Lung (tissue), 12 donors: ENCODE measurements around the gene PRMT7. TPM values are rescaled to one million over a fixed set of nuclear protein-coding genes. Genes with fewer than 3 reads are reported as not detected.

Experiments
- ATAC-seq: fragments of 200-7000 bp; cut with Tn5 transposase; one replicate; pipeline ENCODE4 v1.9.1; 2020; ENCODE audit warnings: moderate number of reproducible peaks; ENCODE audit not compliant: insufficient read depth, low FRiP score
- DNase-seq, 3 donors: peaks; one replicate each; pipeline ENCODE4 v3.0.0-alpha.2; 2013 to 2017
- H3K27ac ChIP-seq, 2 donors: one replicate each; pipeline ENCODE4 v1.5.1; 2013; ENCODE audit warnings: mild to moderate bottlenecking in 2 of 2, moderate library complexity in 2 of 2, control low read depth in 1 of 2, inconsistent platforms in 1 of 2, low read depth in 1 of 2, low read length in 1 of 2
- H3K27me3 ChIP-seq, 3 donors: one replicate each; pipeline ENCODE4 v1.5.1; 2013; ENCODE audit warnings: low read length in 2 of 3; ENCODE audit not compliant: control insufficient read depth in 3 of 3, insufficient read depth in 3 of 3
- H3K36me3 ChIP-seq, 4 donors: one replicate each; pipeline ENCODE4 v1.5.1; 2013; ENCODE audit warnings: low read length in 4 of 4, mild to moderate bottlenecking in 1 of 4, moderate library complexity in 1 of 4; ENCODE audit not compliant: control insufficient read depth in 4 of 4, insufficient read depth in 4 of 4
- H3K4me1 ChIP-seq, 5 donors: one replicate each; pipeline ENCODE4 v1.5.1; 2013; ENCODE audit warnings: low read length in 5 of 5, mild to moderate bottlenecking in 2 of 5, moderate library complexity in 1 of 5; ENCODE audit not compliant: control insufficient read depth in 5 of 5, insufficient read depth in 5 of 5
- H3K4me3 ChIP-seq: one replicate; pipeline ENCODE4 v1.5.1; 2013; ENCODE audit warnings: mild to moderate bottlenecking, control low read depth, moderate library complexity
- H3K9ac ChIP-seq, 2 donors: one replicate each; pipeline ENCODE4 v1.5.1; 2013; ENCODE audit warnings: low read length in 2 of 2, control low read depth in 1 of 2; ENCODE audit not compliant: insufficient read depth in 1 of 2
- H3K9me3 ChIP-seq, 4 donors: one replicate each; pipeline ENCODE4 v1.5.1; 2013; ENCODE audit warnings: low read length in 3 of 4, mild to moderate bottlenecking in 1 of 4, moderate library complexity in 1 of 4; ENCODE audit not compliant: control insufficient read depth in 4 of 4, insufficient read depth in 3 of 4
- CTCF ChIP-seq: IDR thresholded peaks from 2 replicates; pipeline ENCODE4 v1.5.1; 2012; ENCODE audit warnings: mild to moderate bottlenecking; ENCODE audit errors: control extremely low read depth, extremely low read depth
- WGBS, 2 donors: extraction: QIAGEN DNeasy Blood & Tissue Kit; methylation state at CpG; one replicate each; pipeline ENCODE4 v1.1.7; 2013; 5-methylcytosine and 5-hydroxymethylcytosine counted together
- polyA plus RNA-seq, 2 donors: library from polyadenylated mRNA; stranded (reverse); fragments of 200-250 nt; gene quantifications; one replicate each; pipeline ENCODE4 v1.2.1, GENCODE V29; 2013
- total RNA-seq, 2 donors: library from RNA; depleted of rRNA in 1 of 2; stranded (reverse); fragments of >200 nt in 1 of 2; gene quantifications; one replicate each; pipeline ENCODE4 v1.2.1, GENCODE V29; 2014 to 2021
- donor health status: control.
- donor health status: control.
- donor health status: Bipolar disorder and iron deficiency.
- donor health status: healthy.
- donor health status: DM: yes; HTN: yes; CAD: no.

PRMT7 gene
- total and polyA plus RNA-seq, 4 donors: 20.3 to 55.5 (median 38.4) TPM

DNA sequence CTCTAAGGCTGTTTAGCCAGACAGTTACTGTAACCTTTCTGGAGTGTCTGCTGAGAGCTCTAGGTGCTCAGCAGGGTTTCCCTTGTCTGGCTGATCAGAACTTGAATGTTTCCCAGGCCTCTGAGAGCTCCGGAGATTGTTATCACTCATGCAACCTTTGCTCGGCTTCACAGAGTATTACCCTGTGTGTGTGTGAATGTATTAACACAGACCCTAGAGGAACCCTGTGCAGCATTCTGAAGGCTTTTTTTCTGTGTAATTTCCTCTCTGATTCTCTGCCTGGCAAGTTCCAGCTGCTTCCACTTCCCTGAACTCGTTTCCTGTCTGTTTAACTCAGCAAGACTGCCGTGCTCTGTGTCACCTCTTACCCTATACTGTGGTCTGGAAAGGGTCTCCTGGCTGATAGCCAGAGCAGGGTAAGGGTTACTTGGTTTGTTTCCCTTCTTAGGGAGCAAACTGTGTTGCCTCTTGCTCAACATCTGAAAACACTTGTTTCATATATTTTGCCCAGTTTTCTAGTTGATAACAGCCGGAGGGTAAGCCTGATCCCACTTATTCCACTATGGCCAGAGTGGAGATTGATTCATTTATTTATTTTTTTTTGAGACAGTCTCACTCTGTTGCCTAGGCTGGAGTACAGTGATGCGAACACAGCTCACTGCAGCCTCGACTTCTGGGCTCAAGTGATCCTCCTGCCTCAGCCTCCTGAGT, 21.7 kb downstream of the PRMT7 start:
- Histone ChIP-seq H3K36me3 (peaks cover 0 to 24% (median 6%) of the 10 kb centered on the region in 4 donors), H3K9me3 (no peaks in the 10 kb centered on the region), H3K9ac (peak overlapping the region in 1 of 2 donors; percentile 23), H3K27me3 (no peaks in the 10 kb centered on the region), H3K27ac (peak overlapping the region in 1 of 2 donors; percentile 92), H3K4me1 (peaks cover 0 to 15% (median 3%) of the 10 kb centered on the region in 5 donors), H3K4me3 (no peak overlapping the region)
- WGBS, 2 donors: 22 to 26% methylated on average over 7 of the region's 7 CpGs
- DNase-seq (peak; percentile 50 to 74 (median 68)), ATAC-seq (peak; percentile 16)
- TF ChIP-seq CTCF: no peak

- peaks cover 0 to 36% (median 19%) of the 10 kb centered on the region in 4 donors for H3K36me3 ChIP-seq
- WGBS, 2 donors: 95 to 98% methylated on average over 5 of the region's 5 CpGs
- DNase-seq: no peak
- no peak overlapping the region for H3K27ac ChIP-seq
- H3K9me3 ChIP-seq: no peaks in the 10 kb centered on the region
- H3K4me3 ChIP-seq: no peak overlapping the region
- H3K9ac ChIP-seq: no peak overlapping the region
- no peaks in the 10 kb centered on the region for H3K27me3 ChIP-seq
- peaks cover 0 to 13% (median 3%) of the 10 kb centered on the region in 5 donors for H3K4me1 ChIP-seq
- no peak for TF ChIP-seq CTCF
- ATAC-seq: no peak
Observed at GRCh38 chr16:68335175-68335574, 24.4 kb downstream of the PRMT7 start.

DNA sequence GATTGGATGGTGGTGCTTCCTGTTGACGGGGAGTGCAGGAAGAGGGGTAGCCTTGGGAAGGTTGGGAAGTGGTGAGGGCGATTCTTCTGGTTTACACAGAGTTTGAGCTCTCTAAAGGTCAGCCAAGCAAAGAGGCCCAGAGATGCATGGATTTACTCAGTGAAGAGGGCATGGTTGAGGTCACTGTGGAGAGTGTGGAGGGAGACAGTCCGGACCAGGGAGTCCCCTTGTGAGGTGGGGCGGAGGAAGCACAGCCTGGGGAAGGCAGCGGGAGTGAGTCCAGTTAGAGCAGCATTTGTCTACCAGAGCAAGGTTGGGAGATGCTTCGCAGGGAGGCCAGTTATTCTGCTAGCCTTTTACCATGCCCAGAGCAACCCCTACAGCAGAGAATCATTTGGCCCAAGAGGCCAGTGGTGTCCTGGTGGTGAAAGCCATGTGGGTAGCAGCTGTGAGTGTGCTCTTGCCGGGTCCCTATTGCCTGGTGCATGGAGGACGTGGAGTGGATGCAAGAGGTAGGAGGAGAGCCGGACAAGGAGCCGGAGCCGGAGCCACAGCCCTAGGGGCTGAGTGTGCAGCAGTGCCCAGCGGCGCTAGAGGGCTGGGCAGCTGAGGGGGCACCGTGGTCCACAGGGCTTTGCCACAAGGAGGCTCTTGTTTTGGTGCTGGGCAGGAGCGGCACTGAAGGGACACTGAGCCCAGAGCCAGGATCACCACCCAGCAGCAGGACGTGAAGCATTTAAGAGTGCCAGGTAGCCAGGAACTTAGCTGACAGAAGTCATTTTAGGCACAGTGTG, 27.7 kb downstream of the PRMT7 start:
- Histone ChIP-seq H3K9me3 (no peaks in the 10 kb centered on the region), H3K27ac (no peak overlapping the region), H3K9ac (no peak overlapping the region), H3K27me3 (no peaks in the 10 kb centered on the region), H3K36me3 (peaks cover 0 to 45% (median 26%) of the 10 kb centered on the region in 4 donors), H3K4me1 (peaks cover 0 to 3% (median 0%) of the 10 kb centered on the region in 5 donors), H3K4me3 (no peak overlapping the region)
- no peak for TF ChIP-seq CTCF
- 95 to 96% methylated on average over 16 of the region's 16 CpGs for WGBS, 2 donors
- ATAC-seq (no peak), DNase-seq (no peak)
